Stomach smooth muscle (tissue), 2 donors: ENCODE measurements around the gene ATP8B3.

Source experiments
- H3K27ac ChIP-seq: one replicate; pipeline ENCODE4 v1.7.0; 2013; ENCODE audit warnings: mild to moderate bottlenecking, low read length, inconsistent platforms
- H3K27me3 ChIP-seq, 2 donors: one replicate each; pipeline ENCODE4 v1.7.0; 2013; ENCODE audit warnings: low read length in 2 of 2; ENCODE audit not compliant: insufficient read depth in 2 of 2, control insufficient read depth in 1 of 2
- H3K36me3 ChIP-seq, 2 donors: one replicate each; pipeline ENCODE4 v1.7.0; 2013; ENCODE audit warnings: low read length in 2 of 2; ENCODE audit not compliant: control insufficient read depth in 2 of 2, insufficient read depth in 2 of 2
- H3K4me1 ChIP-seq: one replicate; pipeline ENCODE4 v1.7.0; 2013; ENCODE audit warnings: low read length; ENCODE audit not compliant: control insufficient read depth, insufficient read depth
- H3K4me3 ChIP-seq, 2 donors: one replicate each; pipeline ENCODE4 v1.7.0; 2013; ENCODE audit warnings: low read length in 2 of 2
- H3K9ac ChIP-seq, 2 donors: one replicate each; pipeline ENCODE4 v1.7.0; 2013; ENCODE audit warnings: low read length in 2 of 2, mild to moderate bottlenecking in 1 of 2
- H3K9me3 ChIP-seq, 2 donors: one replicate each; pipeline ENCODE4 v1.7.0; 2013; ENCODE audit warnings: low read length in 2 of 2; ENCODE audit not compliant: control insufficient read depth in 2 of 2
- donor health status: healthy.
- donor health status: Pancreatic carcinoma.

ATP8B3 gene

GRCh38 chr19:1752757-1753728, 59.0 kb downstream of the ATP8B3 start, which contains the start of gene ONECUT3:
Gene ONECUT3 (plus strand): TSS chr19:1753506. CDS start chr19:1753663, 157 bp downstream.
- Histone ChIP-seq H3K4me1 (peaks cover 33% of the 10 kb centered on the region), H3K36me3 (no peaks in the 10 kb centered on the region), H3K27me3 (peaks cover 55 to 85% of the 10 kb centered on the region in 2 donors), H3K27ac (no peak within 1 kb of the TSS), H3K9me3 (no peaks in the 10 kb centered on the region), H3K4me3 (no peak within 1 kb of the TSS), H3K9ac (no peak within 1 kb of the TSS)

- Histone ChIP-seq H3K27me3 (peaks cover 59 to 83% of the 10 kb centered on the region in 2 donors), H3K27ac (no peak overlapping the region), H3K9me3 (no peaks in the 10 kb centered on the region), H3K4me3 (no peak overlapping the region), H3K36me3 (no peaks in the 10 kb centered on the region), H3K4me1 (peaks cover 27% of the 10 kb centered on the region), H3K9ac (no peak overlapping the region)
These were observed 59.9 kb downstream of the ATP8B3 start for GRCh38 chr19:1752009-1752756.

GRCh38 chr19:1751367-1752008, 60.6 kb downstream of the ATP8B3 start:
- H3K27me3 ChIP-seq, result peaks cover 61 to 85% of the 10 kb centered on the region in 2 donors
- no peak overlapping the region for H3K9ac ChIP-seq
- no peaks in the 10 kb centered on the region for H3K36me3 ChIP-seq
- no peak overlapping the region for H3K27ac ChIP-seq
- H3K4me3 ChIP-seq, result no peak overlapping the region
- no peaks in the 10 kb centered on the region for H3K9me3 ChIP-seq
- H3K4me1 ChIP-seq, result peaks cover 27% of the 10 kb centered on the region

- Histone ChIP-seq H3K4me3 (peak overlapping the region in 1 of 2 donors; percentile 35), H3K9me3 (no peaks in the 10 kb centered on the region), H3K27ac (no peak overlapping the region), H3K4me1 (peaks cover 27% of the 10 kb centered on the region), H3K36me3 (no peaks in the 10 kb centered on the region), H3K9ac (no peak overlapping the region), H3K27me3 (peaks cover 53 to 79% of the 10 kb centered on the region in 2 donors)
These were observed 61.6 kb downstream of the ATP8B3 start for GRCh38 chr19:1750343-1751021.

GRCh38 chr19:1749373-1750342, 62.4 kb downstream of the ATP8B3 start:
- Histone ChIP-seq H3K27ac (no peak overlapping the region), H3K4me3 (peak overlapping the region in 1 of 2 donors; percentile 40), H3K27me3 (peaks cover 58 to 79% of the 10 kb centered on the region in 2 donors), H3K36me3 (no peaks in the 10 kb centered on the region), H3K9ac (no peak overlapping the region), H3K4me1 (peaks cover 26% of the 10 kb centered on the region), H3K9me3 (no peaks in the 10 kb centered on the region)

- peak overlapping the region in 1 of 2 donors; percentile 40 for H3K4me3 ChIP-seq
- H3K36me3 ChIP-seq, result no peaks in the 10 kb centered on the region
- peaks cover 62 to 78% of the 10 kb centered on the region in 2 donors for H3K27me3 ChIP-seq
- no peak overlapping the region for H3K27ac ChIP-seq
- H3K9ac ChIP-seq, result no peak overlapping the region
- no peaks in the 10 kb centered on the region for H3K9me3 ChIP-seq
- peaks cover 24% of the 10 kb centered on the region for H3K4me1 ChIP-seq
These were observed 63.2 kb downstream of the ATP8B3 start for GRCh38 chr19:1748873-1749341.

- Histone ChIP-seq H3K9me3 (no peaks in the 10 kb centered on the region), H3K4me1 (peaks cover 22% of the 10 kb centered on the region), H3K9ac (no peak overlapping the region), H3K27ac (no peak overlapping the region), H3K4me3 (no peak overlapping the region), H3K27me3 (peaks cover 64 to 80% of the 10 kb centered on the region in 2 donors), H3K36me3 (no peaks in the 10 kb centered on the region)
These were observed 63.8 kb downstream of the ATP8B3 start for GRCh38 chr19:1748115-1748872.

GRCh38 chr19:1747285-1748114, 64.6 kb downstream of the ATP8B3 start:
- Histone ChIP-seq H3K27ac (no peak overlapping the region), H3K36me3 (no peaks in the 10 kb centered on the region), H3K9me3 (no peaks in the 10 kb centered on the region), H3K9ac (no peak overlapping the region), H3K4me3 (no peak overlapping the region), H3K27me3 (peaks cover 66 to 77% of the 10 kb centered on the region in 2 donors), H3K4me1 (peaks cover 22% of the 10 kb centered on the region)
